PFSK-1 (cell line): Measurements from ENCODE around the gene SUMF2.

Experiments
- POLR2AphosphoS5 ChIP-seq: IDR thresholded peaks from 2 replicates; pipeline ENCODE4 v1.6.1; 2012; ENCODE audit warnings: low read depth, mild to moderate bottlenecking, control low read depth, low read length, moderate library complexity
- REST ChIP-seq, 2 experiments: IDR thresholded peaks; 2 replicates each; pipeline versions ENCODE4 v1.6.1 to v1.8.0; 2011 to 2012; ENCODE audit warnings: low read depth in 2 of 2, low read length in 2 of 2, control low read depth in 1 of 2, inconsistent platforms in 1 of 2, mild to moderate bottlenecking in 1 of 2, moderate library complexity in 1 of 2; ENCODE audit not compliant: insufficient read depth in 1 of 2
- SIN3A ChIP-seq: IDR thresholded peaks from 2 replicates; pipeline ENCODE4 v1.6.1; 2012; ENCODE audit warnings: mild to moderate bottlenecking, low read length, moderate library complexity, borderline replicate concordance; ENCODE audit not compliant: insufficient read depth
- TAF1 ChIP-seq: IDR thresholded peaks from 2 replicates; pipeline ENCODE4 v1.6.1; 2012; ENCODE audit warnings: low read length, control low read depth, borderline replicate concordance; ENCODE audit not compliant: insufficient read depth

GRCh38 chr7:56074371-56074791, 10.3 kb downstream of the SUMF2 start:
- TF ChIP-seq SIN3A (no peak), REST (IDR thresholded peaks at IDR 0.05; ENCODE audit: insufficient read depth in 1 of 2, low read depth in 2 of 2, low read length in 2 of 2) (no peak), POLR2AphosphoS5 (no peak), TAF1 (no peak)
